Activated naive CD8-positive, alpha-beta T cell (primary cell): Measurements from ENCODE around the gene DSPP.

Source experiments
- H3K27ac Mint-ChIP-seq: one replicate; pipeline ENCODE4 v1.8.0; 2021; ENCODE audit warnings: mixed read lengths
- H3K27me3 Mint-ChIP-seq: one replicate; pipeline ENCODE4 v1.8.0; 2021; ENCODE audit warnings: mixed read lengths
- H3K36me3 Mint-ChIP-seq: one replicate; pipeline ENCODE4 v1.8.0; 2021; ENCODE audit warnings: mixed read lengths
- H3K4me1 Mint-ChIP-seq: one replicate; pipeline ENCODE4 v1.8.0; 2021; ENCODE audit warnings: low read depth, mixed read lengths
- H3K4me3 Mint-ChIP-seq: one replicate; pipeline ENCODE4 v1.8.0; 2021; ENCODE audit warnings: mild to moderate bottlenecking, mixed read lengths
- H3K9me3 Mint-ChIP-seq: one replicate; pipeline ENCODE4 v1.8.0; 2021; ENCODE audit warnings: low read depth, mixed read lengths

Gene DSPP

GRCh38 chr4:87657525-87657924, 49.2 kb downstream of the DSPP start:
- Mint-ChIP-seq H3K4me3 (no peak overlapping the region), H3K36me3 (no peaks in the 10 kb centered on the region), H3K27ac (no peak overlapping the region), H3K9me3 (no peaks in the 10 kb centered on the region), H3K27me3 (peaks cover 2% of the 10 kb centered on the region), H3K4me1 (no peaks in the 10 kb centered on the region)

GRCh38 chr4:87659247-87659931, 51.1 kb downstream of the DSPP start:
- no peaks in the 10 kb centered on the region for H3K36me3 Mint-ChIP-seq
- H3K27me3 Mint-ChIP-seq: peaks cover 7% of the 10 kb centered on the region
- no peak overlapping the region for H3K4me3 Mint-ChIP-seq
- no peak overlapping the region for H3K27ac Mint-ChIP-seq
- no peaks in the 10 kb centered on the region for H3K9me3 Mint-ChIP-seq
- no peaks in the 10 kb centered on the region for H3K4me1 Mint-ChIP-seq

- Mint-ChIP-seq H3K9me3 (no peaks in the 10 kb centered on the region), H3K27ac (no peak overlapping the region), H3K4me1 (no peaks in the 10 kb centered on the region), H3K36me3 (no peaks in the 10 kb centered on the region), H3K27me3 (peaks cover 7% of the 10 kb centered on the region), H3K4me3 (no peak overlapping the region)
Measured at GRCh38 chr4:87662871-87663270, 54.5 kb downstream of the DSPP start.
